ENCODE results near the gene FBN2.

FBN2 gene

DNA sequence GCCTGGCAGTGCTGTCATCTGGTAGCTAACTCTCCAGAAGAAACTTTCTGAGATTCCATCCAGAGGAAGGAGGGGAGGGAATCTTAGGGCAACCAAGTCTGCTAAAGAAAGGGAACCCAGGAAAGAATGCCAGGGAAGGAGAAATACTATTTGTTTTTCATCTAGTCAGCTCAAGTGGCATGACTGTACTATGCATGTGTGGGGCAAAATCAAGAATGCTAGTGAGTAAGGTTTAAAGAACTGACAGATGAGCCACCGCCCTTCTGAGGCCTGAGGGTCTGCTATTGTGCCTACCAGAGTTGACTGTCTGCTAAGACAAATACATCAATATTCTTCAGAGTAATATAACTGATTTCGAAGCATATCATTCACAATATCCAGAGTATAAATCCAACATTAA, 250.3 kb downstream of the FBN2 start:
- no peak for DNase-seq

DNA sequence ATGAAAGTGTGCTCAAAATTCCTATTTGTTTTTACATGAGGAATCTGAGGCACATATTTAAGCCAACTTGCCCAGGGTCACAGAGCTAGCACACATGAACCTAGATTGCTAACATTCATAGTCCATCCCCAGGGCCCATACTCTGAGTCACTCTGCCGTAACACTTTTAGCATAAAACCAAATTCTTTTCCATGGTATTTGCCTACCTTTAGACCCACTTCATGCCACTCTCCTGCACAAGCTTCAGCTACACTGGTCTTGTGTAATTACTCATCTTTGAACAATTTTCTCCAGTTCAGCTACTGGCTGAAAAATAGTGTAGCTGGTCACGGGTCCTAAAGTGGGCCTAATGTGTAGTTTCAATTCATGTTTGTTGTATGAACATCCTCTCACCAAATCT, 253.8 kb downstream of the FBN2 start:
- DNase-seq: no peak

DNA sequence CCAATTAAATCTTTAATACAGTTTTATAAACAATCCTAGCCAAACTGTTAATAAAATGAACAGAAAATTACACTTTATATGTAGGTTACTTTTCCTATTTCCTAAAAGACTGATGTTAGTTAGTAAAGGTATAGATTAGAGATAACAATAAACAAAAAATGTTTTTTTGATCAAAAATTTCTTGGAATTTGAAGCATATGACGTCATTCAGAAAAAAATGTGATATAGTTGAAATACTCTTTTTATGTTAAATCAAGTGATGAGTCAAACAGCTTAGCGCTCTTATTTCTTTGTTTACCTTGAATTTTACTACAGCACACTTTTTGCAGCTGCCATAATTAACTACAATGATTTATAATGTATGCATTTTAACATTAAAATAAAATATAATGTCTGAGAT, 258.7 kb downstream of the FBN2 start:
- no peak for DNase-seq

DNA sequence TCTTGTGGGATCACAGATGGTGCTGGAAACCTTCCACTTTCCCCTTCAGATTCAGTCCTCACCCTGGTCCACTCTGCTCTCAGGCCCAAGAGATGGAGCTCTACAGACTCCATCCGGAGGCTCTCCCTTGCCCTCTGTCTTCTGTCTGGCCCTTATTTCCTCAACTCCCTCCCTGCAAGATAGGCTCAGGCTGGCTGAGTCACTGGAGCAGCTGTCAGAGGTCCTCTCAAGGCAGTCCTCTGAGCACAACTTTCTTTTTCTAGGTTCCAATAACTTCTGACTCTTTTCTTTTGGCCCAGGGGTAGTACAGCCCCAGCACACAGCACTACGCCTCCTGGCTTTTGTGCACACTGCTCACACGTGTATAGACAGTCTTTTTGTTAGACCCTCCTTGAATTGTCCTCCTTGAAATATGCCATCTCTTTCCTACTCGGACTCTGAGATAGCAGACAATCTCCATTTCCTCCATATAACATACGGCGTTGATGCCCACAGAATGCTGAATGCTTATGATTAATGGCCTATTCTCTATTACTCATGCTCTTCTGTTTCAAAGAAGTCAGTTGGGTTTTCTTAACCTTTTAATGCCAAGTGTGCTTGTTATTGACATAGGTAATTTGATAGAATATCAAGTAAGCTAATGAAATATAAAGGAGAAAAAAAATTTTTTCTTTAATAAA, 261.4 kb downstream of the FBN2 start:
- no peak for DNase-seq

DNA sequence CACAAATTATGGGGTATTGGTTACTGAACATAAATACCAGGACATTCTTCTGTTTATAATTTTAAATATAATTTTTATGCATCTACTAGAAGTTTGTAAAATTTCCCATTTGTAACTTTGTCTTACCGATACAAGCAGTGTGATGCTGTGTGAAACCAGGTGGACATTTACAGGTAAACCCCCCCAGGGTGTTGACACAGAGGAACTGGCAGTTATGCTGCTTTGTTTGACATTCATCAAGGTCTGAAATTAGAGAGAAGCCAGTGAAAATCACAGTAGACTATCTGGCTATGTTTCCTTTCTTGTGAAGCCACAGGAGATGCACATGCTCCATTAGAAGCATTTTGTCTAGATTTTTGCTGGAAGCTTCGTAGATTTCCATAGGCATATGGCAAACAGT, 263.6 kb downstream of the FBN2 start:
- no peak for DNase-seq

DNA sequence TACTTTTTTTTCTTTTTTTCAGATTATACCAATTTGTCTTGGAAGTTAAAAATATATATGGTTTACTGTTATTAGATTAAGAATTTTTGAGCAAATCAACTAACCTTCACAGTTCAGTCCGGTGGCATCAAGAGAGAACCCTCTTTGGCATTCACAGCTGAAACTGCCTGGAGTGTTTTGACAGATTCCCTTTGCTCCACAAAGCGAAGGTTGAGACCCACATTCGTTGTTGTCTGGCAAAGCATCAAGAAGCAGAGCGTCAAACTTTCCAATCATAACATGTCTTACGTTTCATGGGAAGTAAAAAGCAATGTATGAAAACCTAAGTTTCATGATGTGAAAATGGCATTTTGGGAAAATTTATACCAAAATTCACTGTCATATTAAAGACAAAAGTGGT, 264.3 kb downstream of the FBN2 start:
- no peak for DNase-seq

DNA sequence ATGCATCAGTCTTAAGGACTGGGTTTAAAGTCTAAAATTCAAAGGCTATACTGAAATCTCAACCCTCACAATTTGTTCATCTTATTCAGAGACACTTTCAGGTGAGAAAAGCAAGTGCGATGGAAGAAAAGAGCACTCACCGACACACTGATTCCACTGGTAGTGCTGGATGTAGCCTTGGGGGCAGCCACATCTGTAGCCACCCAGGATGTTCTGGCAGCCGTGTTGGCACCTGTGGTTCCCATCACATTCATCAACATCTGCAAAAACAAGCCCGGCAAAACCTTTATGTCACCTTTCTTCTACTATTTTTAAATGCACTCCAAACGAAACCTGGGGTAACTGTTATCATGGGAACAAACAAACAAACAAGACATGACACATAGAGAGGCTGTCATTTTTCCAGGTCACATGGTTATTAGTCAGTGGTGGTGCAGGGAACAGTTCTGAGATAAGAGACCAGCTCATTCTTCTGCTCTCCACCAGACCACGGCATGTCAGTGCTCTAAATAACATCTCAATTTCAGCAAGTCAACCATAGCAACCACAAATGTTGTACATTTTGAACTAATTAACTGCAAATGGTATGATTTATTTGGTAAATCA, 266.1 kb downstream of the FBN2 start:
- no peak for DNase-seq

DNA sequence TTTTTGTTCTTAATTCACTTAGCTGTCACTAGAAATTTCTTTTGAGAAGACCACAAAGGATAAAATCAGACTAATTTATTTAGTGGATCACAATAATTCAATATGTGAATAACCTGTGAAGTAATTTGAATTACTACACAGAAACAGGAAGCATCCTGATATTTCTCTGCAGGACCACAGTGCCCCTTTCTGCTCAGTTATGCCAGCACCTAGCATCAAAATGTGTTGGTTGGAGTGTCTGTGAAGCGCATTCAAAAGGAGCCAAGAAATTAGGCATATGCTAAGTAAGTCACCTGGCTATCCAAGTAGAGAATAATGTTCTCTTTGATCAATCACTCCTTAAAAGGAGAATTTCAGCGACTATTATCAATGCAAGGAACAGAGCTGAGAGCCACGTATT, 267.0 kb downstream of the FBN2 start:
- no peak for DNase-seq

DNA sequence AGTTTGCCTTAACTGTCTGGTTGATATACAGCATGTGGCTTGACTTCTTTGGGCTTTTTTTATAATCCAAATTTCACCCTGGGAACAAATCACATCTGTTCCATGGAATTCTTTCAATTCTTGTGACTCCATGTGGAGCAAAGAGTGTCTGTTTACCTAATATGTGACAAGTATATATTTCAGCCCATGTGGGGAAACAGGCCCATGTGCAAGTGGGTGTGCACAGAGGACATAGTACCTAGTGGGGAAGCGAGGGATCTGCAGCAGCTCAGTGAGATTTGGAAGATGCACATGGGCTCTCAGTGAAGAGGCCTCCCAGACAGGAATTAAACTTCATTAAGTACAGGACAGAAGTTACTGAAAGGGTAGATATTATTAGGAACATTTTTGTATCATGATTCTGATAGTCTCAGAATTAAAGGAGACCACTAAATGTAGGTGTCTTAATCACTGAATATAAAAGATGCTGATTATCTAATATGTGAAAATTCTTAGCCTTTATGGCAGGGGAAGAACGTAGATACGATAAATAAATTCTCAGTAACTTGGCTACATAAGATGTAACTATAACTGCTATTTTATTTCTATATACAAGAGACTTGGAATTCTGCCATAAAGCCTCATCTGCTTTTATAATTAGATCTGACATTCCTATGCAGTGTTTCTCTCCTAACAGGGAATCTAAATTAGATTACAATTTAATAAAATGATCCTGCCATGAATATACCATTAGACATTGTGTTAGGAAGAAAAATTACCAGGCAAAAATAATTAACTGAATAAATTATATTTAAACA, 273.3 kb downstream of the FBN2 start:
- no peak for DNase-seq

DNA sequence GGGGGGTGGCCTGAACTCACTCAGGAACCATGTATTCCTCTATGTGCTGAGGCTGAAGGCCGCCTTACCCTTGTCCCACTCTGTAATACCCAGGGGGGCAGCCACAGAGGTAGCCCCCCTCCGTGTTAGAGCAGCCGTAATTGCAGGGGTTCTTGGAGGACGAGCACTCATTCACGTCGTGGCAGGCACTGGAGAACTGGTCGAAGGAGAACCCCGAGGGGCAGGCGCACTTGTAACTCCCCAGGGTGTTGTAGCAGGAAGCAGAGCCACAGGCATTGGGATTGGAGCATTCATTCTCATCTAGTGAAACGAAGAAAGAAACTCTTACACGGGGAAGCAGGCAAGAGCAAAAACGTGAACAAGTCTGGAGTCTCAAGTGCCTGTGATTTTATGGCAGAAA, 274.7 kb downstream of the FBN2 start:
- DNase-seq: no peak

DNA sequence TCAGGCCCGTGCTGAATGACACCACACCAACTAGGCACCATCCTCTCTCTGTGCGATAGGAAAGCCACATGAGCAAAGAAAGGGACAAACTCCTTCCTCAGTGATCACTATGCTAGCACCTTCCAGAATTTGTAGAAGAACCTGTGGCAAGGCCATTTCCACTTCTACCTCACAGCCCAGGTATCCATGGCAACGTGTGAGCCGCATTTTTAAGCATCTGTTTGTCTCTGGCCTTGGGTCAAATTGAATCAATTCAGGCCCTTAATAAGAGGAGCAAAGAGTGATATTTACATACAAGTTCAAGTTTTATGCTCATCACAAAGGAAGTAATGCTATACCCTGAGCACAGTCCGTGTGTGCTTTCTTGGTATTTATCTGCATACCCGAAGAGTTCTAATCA, 275.1 kb downstream of the FBN2 start:
- DNase-seq: no peak

DNA sequence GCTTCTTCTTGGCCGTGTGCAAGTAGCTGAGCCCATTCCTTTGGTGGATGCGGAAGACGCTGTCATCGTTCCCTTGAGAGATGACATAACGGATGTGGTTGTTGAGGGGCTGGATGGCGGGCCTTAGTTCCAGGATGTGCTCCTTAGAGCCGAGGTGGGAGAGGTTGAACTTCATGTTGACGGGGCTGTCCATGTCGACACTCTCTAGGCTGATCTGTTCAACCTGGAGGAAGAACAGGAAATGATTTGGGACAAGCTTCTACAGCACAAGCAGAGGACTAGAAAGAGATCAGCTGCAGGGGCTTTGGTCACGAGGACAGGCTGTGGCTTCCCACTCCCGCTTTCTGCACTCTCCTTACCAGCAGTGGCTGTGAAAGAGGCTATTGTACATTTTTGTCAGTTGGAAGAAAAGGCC, 278.4 kb downstream of the FBN2 start:
- no peak for DNase-seq

DNA sequence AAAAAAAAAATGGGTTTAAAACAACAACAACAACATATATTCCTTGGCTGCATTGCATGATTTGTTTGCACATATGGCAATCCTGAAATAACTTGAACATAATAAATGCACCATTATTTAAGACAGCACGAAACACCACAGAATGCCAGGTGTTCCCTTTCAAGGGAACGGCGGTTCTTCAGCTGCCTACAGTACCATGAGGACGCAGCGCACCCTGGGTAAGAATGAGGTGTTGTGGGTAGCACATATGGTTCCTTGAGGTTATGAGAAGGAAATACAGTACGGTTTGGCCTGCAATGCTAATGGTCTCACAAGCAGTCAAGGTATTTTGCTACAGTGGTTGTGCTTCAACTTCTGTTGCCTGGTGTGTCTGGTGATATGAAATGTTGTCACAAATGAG, 279.7 kb downstream of the FBN2 start:
- no peak for DNase-seq

DNA sequence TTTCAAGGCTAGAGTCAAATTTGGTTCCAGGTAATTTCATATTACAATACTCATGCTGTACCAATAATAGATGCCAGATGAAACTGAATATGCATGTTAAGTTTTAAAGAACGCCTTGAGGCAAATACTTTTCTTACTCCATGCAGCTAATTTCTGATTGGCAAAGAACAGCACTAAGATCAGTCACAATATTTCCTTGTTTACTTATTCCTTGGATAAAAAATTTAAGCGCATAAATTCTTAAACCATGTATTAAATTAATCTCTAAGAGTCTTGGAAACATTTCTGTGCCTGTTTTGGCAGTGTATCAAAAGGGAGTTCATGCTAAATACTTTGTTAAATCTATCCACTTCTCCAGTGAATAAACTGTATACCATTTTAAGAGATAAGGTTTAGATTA, 281.0 kb downstream of the FBN2 start:
- no peak for DNase-seq

DNA sequence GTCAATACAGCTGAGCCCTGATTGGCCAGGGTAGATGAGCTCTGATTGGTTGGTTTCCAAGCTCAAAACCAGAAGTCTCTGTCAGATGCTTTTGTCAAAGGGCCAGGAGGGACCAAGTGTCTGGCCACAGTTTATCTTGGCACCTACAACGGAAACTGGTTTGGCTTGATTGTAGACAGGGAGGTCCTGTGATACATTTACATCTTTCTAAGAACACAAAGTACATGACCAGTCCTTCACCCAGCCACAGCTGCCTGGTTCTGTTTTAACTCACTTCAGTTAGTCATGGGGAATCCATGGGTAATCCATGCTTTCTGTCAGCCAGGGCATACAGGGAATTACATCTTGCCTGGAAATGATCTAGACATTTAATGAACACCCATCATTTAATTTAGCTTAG, 283.3 kb downstream of the FBN2 start:
- DNase-seq: no peak

DNA sequence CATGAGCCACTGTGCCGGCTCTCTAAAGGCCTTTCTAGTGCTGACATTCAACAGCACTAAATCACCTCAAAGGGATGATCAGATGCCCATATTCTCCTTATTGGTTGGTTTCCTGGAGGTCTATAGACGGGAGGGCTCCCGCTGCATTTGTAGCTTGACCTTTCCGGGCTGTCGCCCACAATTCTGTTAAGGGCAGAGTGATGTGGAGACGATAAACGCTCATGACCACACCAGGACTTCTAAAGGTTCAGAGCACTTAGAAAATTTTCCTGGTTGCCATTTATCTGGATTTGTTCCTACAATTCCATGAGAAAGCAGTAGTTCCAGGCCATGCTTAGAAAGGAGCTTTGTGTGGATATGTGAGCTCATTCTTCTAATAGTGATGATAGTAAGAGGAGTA, 284.2 kb downstream of the FBN2 start:
- no peak for DNase-seq

DNA sequence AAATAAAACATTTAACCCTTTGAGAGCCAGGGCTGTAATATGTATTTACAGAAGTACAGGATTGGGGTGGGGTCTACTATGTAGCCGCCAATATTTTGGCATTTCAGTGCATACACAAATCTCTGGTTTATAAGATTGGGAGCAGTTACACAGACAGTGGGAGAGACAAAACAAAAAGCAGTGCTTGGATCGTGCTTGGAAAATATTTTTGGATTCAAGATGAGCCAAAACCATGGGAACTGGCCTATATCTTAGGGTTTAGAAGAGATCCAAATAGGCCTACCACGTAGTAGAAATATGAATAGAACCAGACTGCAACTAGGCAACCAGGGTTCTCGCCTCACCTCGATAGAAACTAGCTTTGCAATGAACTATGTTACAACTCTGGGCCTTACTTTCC, 284.9 kb downstream of the FBN2 start:
- no peak for DNase-seq

DNA sequence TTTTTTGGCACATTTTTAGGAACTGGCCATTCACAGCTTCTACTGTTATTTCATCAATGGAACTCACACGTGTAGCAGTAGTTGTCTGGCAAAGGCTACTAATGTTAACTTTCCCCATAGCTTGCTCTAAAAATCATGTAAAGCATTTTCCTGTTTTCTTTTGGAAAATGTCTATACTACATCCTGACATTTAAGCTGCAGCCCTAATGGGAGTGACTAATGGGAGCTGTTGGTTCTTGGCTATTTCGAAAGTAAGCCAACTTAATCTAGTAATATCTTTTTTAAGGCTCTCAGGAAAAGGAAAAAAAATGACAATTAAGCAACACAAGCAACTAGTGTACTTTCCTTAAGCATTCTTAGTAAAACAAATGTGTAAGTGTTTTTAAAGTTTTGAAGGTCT, 285.3 kb downstream of the FBN2 start:
- DNase-seq: no peak

DNA sequence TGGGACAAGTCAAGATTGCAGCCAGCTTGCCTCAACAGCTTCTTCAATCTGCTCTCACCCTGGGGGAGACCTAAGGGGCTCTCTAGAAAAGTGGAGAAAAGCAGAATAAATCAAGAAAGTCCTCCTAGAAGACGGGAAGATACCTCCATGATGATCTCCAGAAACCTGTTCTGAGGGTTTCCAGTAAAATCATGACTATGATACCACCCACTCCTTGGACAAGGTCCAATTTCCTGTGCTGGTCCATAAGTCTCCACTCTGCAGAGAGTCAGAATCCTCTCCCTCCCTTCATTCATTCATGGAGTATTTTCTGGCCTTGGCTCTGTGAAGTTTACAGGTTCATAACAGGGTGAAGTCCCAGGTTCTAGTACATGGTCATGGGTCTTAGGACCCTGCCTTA, 285.8 kb downstream of the FBN2 start:
- DNase-seq: no peak

DNA sequence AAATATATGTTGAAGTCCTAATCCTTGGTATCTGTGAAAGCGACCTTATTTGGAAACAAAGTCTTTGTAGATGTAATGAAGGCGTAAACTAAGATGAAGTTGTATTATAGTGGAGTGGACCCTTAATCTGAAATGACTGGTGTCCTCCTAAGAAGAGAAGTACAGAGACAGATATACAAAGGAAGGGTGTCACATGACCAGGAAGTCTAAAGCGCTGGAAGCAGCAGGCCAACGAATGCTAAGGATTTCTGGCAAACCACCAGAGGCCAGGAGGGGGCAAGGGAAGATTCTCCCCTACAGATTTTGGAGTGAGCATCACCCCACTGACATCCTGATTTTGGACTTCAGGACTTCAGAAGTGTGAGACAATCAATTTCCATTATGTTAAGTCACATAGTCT, 292.1 kb downstream of the FBN2 start:
- no peak for DNase-seq

DNA sequence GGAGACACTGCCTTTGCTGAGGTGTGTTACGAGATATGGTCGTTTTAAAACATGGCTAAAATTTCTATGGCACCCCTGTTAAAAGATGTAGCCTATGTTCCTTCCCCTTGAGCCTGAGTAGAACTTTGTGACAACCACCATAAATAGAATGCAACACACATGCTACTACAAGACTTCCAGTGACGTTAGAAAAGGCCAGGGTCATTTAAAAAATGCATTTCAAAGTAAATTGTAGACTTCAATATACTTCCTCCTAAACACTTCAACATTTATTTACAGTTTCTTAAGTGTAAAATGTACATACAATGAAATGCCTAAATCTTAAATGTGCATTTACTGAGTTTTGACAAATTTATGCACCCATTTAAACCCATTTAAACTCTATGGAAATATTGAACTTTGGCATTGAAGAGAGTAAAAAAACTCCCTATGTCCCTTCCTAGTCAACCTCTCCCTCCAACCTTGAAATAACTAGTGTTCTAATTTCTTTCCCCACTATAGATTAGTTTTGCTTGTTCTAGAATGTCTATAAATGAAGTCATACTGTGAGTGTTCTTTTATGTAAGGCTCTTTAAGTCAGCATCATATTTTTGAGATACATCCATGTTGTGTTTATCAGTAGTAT, 294.0 kb downstream of the FBN2 start:
- DNase-seq: no peak

DNA sequence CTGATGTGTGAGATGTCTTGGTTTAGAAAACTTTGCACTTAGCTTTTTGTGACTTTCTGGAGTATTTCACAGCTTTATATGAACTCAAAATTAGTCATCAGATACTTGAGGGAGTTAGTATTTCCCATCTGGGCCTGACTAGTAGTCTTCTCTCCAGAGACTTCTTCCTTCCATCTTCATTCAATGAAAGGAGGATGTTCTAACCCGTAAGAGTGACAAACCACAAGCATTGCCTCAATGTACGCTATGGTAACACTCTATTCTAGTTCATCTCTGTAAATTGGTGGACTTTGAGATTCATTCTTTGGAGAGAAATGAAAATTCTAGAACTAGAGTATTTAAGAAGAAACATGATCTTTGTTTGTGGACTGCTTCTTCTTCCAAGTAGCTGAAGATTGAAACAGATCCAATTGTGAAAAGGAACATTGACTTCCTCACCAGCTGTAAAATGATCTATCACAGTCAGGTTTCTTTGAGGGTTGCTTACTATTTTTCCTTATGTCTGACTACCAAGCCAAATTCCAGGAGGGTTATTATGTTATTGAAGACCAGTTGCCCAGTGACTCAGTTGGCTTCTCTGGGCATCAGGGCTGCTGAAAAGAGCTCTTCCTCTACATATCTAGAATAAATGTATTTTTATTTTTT, 296.9 kb downstream of the FBN2 start:
- DNase-seq: no peak

DNA sequence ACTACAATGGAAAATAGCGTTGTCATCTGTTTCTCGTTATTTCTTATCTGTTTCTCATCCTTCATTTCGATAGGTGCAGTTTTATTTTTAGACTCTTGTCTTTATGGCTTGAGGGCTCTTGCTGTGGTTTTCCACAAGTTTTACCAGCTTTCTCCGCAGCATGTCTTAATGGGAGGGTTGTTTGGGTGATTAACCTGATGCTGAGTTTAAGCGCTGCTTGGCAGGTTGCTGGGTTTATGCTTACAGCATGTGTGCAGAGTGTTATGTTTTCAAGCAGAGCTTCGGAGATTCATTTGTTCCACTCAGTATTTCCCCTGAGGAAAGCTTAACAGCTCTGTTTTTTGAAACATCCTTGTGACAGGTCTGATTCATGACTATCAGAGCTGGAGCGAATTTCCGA, 300.5 kb downstream of the FBN2 start:
- DNase-seq: no peak

DNA sequence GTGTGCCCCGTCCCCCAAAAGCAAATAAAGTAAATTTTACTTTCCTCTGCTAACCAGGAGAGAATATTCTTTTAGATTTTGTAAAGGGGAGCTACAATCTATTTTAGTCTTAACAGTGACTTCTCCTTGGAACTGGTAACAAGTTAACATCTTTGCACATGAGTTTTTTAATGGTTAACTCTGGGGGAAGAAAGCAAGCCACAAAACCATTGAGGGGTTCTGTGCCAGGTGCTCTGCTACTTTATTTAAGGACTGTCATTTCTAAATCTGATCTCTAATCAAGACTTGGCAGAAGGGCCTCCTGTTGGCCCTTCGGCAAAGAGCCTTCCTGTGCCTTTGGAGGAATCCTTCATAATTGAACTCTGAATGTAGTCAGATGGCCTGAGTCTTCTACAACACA, 301.0 kb downstream of the FBN2 start:
- DNase-seq: no peak
